GM12878 (cell line): ENCODE measurements around the gene NUPR1.

Source experiments
- CBX5 ChIP-seq: sonication (generic); IDR thresholded peaks from 2 replicates; pipeline ENCODE4 v1.6.1; 2016; ENCODE audit warnings: low read depth, moderate library complexity, mild to moderate bottlenecking, inconsistent platforms
- TF ChIP-seq, protein P1 (sequence below): fragments of 450-650 bp; IDR thresholded peaks from 2 replicates; pipeline ENCODE4 v1.6.1; 2016; ENCODE audit warnings: mild to moderate bottlenecking

GRCh38 chr16:28574925-28575324 is 36.2 kb upstream of the NUPR1 start:
- TF ChIP-seq, protein P1, sequence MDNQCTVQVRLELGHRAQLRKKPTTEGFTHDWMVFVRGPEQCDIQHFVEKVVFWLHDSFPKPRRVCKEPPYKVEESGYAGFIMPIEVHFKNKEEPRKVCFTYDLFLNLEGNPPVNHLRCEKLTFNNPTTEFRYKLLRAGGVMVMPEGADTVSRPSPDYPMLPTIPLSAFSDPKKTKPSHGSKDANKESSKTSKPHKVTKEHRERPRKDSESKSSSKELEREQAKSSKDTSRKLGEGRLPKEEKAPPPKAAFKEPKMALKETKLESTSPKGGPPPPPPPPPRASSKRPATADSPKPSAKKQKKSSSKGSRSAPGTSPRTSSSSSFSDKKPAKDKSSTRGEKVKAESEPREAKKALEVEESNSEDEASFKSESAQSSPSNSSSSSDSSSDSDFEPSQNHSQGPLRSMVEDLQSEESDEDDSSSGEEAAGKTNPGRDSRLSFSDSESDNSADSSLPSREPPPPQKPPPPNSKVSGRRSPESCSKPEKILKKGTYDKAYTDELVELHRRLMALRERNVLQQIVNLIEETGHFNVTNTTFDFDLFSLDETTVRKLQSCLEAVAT, result no peak
- no peak for TF ChIP-seq CBX5
